Stimulated activated CD4-positive, alpha-beta T cell treated with anti-CD3 and anti-CD28 coated beads, Interleukin-2, amount 100 ng/mL, for 4 hours (primary cell): ENCODE measurements around the gene NUDT5.
"Not testable (repeated sequence)": the region's sequence is repeated elsewhere in the genome, so short reads cannot be mapped to it uniquely, and the experiment has no call there.

Experiments used
- DNase-seq: peaks from one replicate; pipeline ENCODE4 v3.0.0-alpha.2; 2020; ENCODE audit warnings: low read depth

NUDT5 gene

DNA sequence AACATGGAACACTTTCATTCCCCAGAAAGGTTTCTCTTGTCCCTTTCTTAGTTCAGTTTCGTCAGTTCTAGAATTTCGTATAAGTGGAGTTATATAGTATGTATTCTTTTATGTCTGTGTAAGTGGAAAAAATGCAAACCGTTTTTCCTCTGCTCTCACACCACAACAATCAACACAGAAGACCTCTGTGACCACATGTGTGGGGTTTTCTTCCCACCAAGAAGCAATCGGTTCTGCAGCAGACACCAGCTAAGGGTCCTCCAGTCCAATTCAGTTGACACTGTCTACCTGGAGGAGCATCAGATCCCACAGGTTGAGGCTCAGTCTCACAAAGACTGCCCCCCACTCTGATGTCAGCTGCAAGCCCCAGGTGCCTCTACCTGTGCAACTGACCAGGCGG lies 6.5 kb upstream of the NUDT5 start:
- DNase-seq: no peak

DNA sequence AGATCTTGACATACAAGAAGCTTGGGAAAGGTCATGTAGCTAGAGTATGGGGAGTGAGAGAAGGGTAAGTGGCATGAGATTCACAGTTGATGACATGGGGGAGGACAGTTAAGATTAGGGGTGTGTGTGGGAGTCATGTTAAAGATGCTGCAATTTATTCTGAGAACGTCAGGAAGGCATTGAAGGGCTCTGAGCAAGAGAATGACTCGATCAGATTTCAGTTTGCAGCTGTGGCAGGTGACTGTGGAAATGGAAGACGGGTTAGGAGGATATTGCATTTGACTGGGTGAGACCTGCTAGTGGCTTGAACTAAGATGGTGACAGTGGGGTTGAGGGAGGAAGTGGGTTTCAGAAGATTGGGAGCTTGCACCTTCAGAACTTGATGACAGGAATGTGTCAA lies 5.9 kb upstream of the NUDT5 start:
- DNase-seq: no peak

DNA sequence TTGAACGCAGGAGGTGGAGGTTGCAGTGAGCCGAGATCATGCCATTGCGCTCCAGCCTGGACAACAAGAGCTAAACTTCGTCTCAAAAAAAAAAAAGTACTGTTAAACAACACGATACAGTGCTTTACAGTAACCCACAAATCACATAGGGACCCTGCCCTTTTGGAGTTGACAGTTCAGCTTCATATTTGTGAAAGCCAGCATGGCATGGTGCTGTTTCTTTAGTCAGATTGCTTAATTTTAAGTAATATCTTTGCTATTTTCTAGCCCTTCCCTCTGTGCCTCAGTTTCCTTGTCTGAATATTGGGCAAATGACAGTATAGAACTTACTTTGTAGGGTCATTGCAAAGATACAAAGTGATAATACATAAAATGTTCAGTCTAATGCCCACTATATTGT lies 5.2 kb upstream of the NUDT5 start:
- DNase-seq: no peak

- no peak for DNase-seq
Observed at GRCh38 chr10:12198156-12198555, 2.5 kb upstream of the NUDT5 start.

DNA sequence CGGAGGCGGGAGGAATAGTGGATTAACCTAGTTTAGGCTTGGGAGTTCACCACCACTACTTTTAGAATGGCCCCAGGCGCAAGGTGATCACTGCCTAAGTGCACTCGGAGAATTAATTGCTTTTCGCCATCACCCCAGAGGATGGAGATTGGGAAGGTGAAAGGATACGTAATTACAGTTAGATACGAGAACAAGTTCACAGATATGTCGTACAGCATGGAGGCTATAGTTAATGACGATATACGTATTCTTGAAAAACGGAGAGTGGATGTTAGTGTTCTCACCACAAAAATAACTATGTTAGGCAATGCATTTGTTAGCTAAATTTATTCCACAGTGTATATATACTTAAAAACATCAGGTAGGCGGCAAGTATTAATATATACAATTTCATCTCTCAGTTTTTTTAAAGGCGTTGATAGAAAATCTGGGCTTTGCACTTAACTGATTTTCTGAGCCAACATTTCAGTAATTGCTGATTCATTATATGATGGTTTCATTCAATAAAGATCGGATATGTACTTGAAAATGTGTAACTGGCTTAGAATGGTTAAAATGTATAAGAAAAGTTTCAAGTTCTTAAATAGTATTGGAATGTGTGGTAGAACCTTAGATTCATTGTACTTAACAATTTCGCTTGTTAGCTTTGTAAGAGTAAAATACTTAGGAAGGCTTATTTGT lies 980 bp upstream of the NUDT5 start:
- DNase-seq: no peak

GRCh38 chr10:12195281-12195602 lies 449 bp downstream of the NUDT5 start:
- no peak for DNase-seq

GRCh38 chr10:12194752-12195271 lies 879 bp downstream of the NUDT5 start:
- no peak for DNase-seq

GRCh38 chr10:12193193-12193592 lies 2.5 kb downstream of the NUDT5 start:
- DNase-seq: no peak

GRCh38 chr10:12191715-12192114 lies 4.0 kb downstream of the NUDT5 start:
- no peak for DNase-seq

DNA sequence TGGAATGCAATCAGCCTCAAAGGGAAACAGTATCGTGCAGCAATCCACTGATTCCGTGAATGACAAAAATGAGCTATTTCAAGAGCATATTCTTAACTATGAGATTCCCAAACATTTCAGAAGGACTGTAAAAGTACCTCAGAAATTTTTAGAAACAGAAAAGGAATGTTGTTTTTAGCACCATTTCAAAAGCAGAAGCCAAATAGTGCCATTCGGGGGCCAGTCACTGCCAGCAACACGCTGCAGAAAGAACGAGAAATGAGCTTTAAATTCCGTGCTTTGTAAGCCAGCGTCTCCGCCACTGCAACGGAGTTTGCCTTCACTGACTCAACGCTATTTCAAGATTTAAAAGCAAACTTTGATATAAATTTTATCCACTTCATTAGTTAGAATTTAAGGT lies 6.3 kb downstream of the NUDT5 start:
- DNase-seq: no peak

DNA sequence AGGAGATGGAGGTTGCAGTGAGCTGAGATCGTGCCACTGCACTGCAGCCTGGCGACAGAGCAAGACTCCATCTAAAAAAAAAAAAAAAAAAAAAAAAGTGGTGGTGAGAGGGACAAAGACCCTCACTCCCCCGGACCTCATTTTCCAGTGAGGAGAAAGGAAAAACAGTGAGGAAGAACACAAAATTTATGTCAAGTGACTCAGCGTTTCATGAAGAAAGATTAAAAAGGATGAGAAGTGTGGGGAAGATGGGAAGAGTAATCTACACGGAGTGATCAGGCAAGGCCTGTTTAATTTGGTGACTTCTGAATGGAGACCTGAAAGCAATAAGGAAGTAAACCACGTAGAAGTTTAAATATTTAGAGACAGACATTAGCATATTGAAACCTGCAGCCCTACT lies 7.0 kb downstream of the NUDT5 start:
- DNase-seq: no peak

DNA sequence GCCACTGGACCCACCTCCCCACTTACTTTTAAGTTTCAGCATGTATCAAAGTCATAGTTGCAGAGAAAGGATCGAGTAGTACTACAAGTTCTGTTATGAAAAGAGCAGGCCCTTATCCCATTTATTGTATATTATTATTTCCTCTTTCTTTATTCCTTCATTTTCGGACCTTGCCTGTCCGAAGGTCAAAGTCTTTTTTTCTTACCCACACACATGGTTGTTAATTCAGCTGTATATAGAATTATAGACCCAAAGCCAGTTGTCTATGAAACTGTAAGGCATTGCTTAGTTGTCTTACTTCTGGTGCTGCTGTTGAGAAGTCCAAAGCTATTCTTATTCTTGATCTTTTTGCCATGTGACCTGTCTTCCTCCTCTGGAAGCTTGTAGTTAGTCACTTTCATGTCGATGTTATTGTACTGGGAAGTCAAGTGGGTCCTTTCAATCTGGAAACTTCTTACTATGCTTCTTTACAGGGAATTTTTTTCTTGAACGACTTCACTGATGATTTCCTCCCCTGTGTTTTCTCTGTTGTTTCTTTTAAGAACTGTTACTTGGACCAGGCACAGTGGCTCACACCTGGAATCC lies 8.3 kb downstream of the NUDT5 start:
- no peak for DNase-seq

DNA sequence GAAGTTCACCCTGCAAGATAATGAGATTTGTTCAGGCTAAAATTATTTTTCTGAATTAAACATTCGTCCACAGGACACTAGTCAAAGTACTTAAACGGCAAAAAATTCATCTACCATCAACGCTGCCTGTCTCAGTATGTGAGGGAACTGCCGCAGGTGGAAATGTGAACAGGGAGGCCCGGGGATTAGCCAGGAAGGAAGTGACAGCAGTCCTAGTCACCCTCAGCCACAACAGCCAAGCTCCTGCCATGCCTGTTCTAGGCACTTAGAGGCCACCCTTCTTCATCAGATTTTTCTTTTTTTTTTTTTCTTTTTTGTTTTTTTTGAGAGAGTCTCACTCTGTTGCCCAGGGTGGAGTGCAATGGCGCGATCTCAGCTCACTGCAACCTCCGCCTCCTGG lies 9.4 kb downstream of the NUDT5 start:
- no peak for DNase-seq

DNA sequence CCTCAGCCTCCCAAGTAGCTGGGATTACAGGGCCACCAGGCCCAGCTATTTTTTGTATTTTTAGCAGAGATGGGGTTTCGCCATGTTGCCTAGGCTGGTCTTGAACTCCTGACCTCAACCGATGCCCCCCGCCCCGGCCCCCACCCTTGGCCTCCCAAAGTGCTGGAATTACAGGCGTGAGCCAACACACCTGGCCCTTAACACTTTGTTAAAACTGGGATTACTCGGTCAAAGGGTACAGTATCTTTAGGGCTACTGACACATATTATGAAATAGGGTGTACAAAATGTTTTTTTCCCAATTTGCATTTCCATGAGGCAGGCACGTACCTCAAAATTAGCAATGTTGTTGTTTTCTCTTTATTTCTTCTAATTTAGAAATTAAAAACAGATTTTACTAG lies 11.5 kb downstream of the NUDT5 start:
- DNase-seq: no peak

- peak; percentile 52 for DNase-seq
Observed at GRCh38 chr10:12181065-12181775, 14.5 kb downstream of the NUDT5 start.

DNA sequence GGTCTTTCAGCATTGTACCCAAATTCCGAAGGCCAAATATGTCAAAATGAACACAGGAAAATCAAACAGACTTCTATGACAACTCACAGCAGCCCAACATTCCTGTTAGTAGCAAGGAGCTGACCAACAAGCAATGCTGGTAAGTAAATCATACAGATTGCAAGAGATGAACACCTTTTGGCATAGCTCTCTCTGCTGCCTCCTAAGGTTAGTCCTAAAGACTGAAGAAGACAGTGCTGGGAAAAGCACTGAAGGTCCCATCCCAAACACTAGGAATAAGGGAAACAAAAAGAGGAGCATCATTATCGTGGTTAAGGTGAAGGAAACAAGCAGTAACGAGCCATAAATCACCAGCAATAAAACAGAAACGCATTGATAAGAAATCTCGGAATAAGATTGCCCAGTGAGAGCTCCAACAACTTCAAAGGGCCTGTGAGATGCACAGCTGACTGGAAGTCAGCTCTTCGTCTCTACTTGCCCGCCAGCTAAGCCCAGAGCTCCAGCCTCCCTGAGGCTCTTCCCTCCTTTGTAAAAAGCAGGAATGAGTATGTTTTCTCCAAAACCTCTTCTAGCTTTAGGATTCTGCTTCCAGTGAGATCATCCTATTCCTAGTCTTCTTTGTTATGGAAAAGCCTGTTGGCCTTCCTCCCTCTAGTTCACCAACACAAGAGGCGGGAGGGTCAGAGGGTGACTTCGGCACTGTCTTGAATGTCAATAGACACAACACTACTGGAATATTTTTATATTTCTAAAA lies 15.3 kb downstream of the NUDT5 start:
- DNase-seq: no peak

GRCh38 chr10:12179606-12180170 lies 16.0 kb downstream of the NUDT5 start:
- DNase-seq: no peak

GRCh38 chr10:12177642-12178041 lies 18.0 kb downstream of the NUDT5 start:
- DNase-seq: no peak

- DNase-seq: not testable (repeated sequence)
Observed at GRCh38 chr10:12171512-12171911, 24.2 kb downstream of the NUDT5 start.

GRCh38 chr10:12165999-12166775 lies 29.5 kb downstream of the NUDT5 start:
- DNase-seq: no peak

- DNase-seq: no peak
Observed at GRCh38 chr10:12165036-12165435, 30.7 kb downstream of the NUDT5 start.

- DNase-seq: no peak
Observed at GRCh38 chr10:12164085-12164484, 31.6 kb downstream of the NUDT5 start.
